Upper lobe of right lung (tissue), 1 donor: Measurements from ENCODE around the gene PTPN3. TPM values are rescaled to one million over a fixed set of nuclear protein-coding genes. Genes with fewer than 3 reads are reported as not detected.

Source experiments
- ATAC-seq: fragments of 200-7000 bp; cut with Tn5 transposase; one replicate; pipeline ENCODE4 v1.9.1; 2020; ENCODE audit warnings: mild to moderate bottlenecking, moderate library complexity
- DNase-seq: peaks from one replicate; pipeline ENCODE4 v3.0.0-alpha.2; 2020
- H3K27ac ChIP-seq: fragments of 200-600 bp; one replicate; pipeline ENCODE4 v1.8.0; 2022
- H3K27me3 ChIP-seq: fragments of 200-600 bp; one replicate; pipeline ENCODE4 v1.8.0; 2022; ENCODE audit warnings: mild to moderate bottlenecking
- H3K36me3 ChIP-seq: fragments of 200-600 bp; one replicate; pipeline ENCODE4 v1.8.0; 2022
- H3K4me1 ChIP-seq: fragments of 200-600 bp; one replicate; pipeline ENCODE4 v1.8.0; 2022
- H3K4me3 ChIP-seq: fragments of 200-600 bp; one replicate; pipeline ENCODE4 v1.8.0; 2022; ENCODE audit warnings: mild to moderate bottlenecking
- H3K9me3 ChIP-seq: fragments of 200-600 bp; one replicate; pipeline ENCODE4 v1.8.0; 2022
- intact Hi-C: fragments of 100-400 bp; cut with DNase I; formaldehyde crosslinking; loops from one replicate; pipeline ENCODE4 v1.11.0; 2022
- total RNA-seq: library from RNA; stranded (reverse); fragmentation: NEBNext Ultra II Directional; extraction: Animal tissue kit (Norgen Biotek cat#: 25700); gene quantifications from one replicate; pipeline ENCODE4 v1.2.1, GENCODE V29; 2021
- TF ChIP-seq, protein P1 (sequence below): fragments of 200-600 bp; IDR thresholded peaks from one replicate; pipeline ENCODE4 v1.8.0; 2022; ENCODE audit warnings: antibody characterized with exemption
- donor health status: DM: no; HTN: yes; CAD: no; lungs with severe emphysema.

PTPN3 gene
- total RNA-seq, 1 donor from 2014 or later: 17.1 TPM

DNA sequence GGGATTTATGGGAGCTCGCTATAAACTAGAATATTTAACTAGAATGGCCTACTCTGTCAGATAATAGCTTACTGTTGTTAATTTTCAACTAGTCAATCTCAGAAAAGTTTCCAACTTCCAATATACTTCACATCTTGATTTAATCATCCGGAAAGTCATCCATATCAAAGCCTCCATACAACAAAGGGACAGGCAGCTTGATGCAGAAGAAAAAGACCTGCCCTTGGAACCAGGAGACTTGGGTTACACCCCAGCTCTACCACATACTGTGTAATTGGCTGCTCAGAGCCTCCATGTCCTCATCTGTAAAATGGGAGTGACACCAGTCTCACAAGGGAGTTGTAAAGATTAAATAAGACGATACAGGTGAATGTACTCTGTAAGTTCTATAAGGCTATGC lies 1.9 kb downstream of the PTPN3 start:
- no peak overlapping the region for H3K4me3 ChIP-seq
- H3K27ac ChIP-seq: no peak overlapping the region
- TF ChIP-seq, protein P1, sequence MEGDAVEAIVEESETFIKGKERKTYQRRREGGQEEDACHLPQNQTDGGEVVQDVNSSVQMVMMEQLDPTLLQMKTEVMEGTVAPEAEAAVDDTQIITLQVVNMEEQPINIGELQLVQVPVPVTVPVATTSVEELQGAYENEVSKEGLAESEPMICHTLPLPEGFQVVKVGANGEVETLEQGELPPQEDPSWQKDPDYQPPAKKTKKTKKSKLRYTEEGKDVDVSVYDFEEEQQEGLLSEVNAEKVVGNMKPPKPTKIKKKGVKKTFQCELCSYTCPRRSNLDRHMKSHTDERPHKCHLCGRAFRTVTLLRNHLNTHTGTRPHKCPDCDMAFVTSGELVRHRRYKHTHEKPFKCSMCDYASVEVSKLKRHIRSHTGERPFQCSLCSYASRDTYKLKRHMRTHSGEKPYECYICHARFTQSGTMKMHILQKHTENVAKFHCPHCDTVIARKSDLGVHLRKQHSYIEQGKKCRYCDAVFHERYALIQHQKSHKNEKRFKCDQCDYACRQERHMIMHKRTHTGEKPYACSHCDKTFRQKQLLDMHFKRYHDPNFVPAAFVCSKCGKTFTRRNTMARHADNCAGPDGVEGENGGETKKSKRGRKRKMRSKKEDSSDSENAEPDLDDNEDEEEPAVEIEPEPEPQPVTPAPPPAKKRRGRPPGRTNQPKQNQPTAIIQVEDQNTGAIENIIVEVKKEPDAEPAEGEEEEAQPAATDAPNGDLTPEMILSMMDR: no peak
- intact Hi-C loops: no loop called here
- ATAC-seq (no peak), DNase-seq (no peak)
- H3K36me3 ChIP-seq: no peaks in the 10 kb centered on the region
- H3K27me3 ChIP-seq: peaks cover 46% of the 10 kb centered on the region
- H3K9me3 ChIP-seq: no peaks in the 10 kb centered on the region
- no peaks in the 10 kb centered on the region for H3K4me1 ChIP-seq

- H3K27me3 ChIP-seq: peaks cover 24% of the 10 kb centered on the region
- H3K36me3 ChIP-seq: no peaks in the 10 kb centered on the region
- no peaks in the 10 kb centered on the region for H3K4me1 ChIP-seq
- DNase-seq (no peak), ATAC-seq (no peak)
- TF ChIP-seq, protein P1: no peak
- intact Hi-C loops: no loop called here
- H3K9me3 ChIP-seq: no peaks in the 10 kb centered on the region
- H3K27ac ChIP-seq: no peak overlapping the region
- H3K4me3 ChIP-seq: no peak overlapping the region
These were observed 4.5 kb downstream of the PTPN3 start for GRCh38 chr9:109493648-109494047.

- ATAC-seq (no peak), DNase-seq (no peak)
- H3K9me3 ChIP-seq: no peaks in the 10 kb centered on the region
- H3K27me3 ChIP-seq: peaks cover 11% of the 10 kb centered on the region
- no peak overlapping the region for H3K4me3 ChIP-seq
- intact Hi-C loops: no loop called here
- no peak overlapping the region for H3K27ac ChIP-seq
- TF ChIP-seq, protein P1: no peak
- no peaks in the 10 kb centered on the region for H3K36me3 ChIP-seq
- no peaks in the 10 kb centered on the region for H3K4me1 ChIP-seq
These were observed 6.5 kb downstream of the PTPN3 start for GRCh38 chr9:109491590-109491989.

GRCh38 chr9:109488791-109489492 lies 9.2 kb downstream of the PTPN3 start:
- intact Hi-C loops: no loop called here
- H3K4me1 ChIP-seq: no peaks in the 10 kb centered on the region
- no peaks in the 10 kb centered on the region for H3K36me3 ChIP-seq
- TF ChIP-seq, protein P1: no peak
- DNase-seq (no peak), ATAC-seq (peak; percentile 34)
- H3K4me3 ChIP-seq: no peak overlapping the region
- no peaks in the 10 kb centered on the region for H3K9me3 ChIP-seq
- H3K27me3 ChIP-seq: no peaks in the 10 kb centered on the region
- no peak overlapping the region for H3K27ac ChIP-seq

DNA sequence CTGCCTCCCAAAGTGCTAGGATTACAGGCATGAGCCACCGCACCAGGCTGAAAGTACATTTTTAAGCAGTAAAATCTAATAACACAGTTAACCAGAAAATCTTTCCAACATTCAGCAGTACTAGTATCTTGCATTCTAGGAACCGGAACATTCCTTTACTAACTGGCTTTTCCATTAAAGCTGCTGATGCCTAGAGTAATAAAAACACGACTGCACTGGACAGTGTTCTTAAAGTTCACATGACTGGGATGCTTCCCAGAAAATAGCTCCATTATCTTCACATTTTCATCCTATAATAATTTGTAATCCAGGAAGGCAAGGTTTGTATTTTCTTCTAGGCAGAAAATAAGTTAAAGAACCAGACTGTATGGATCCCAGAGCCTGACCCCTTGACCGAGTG lies 9.8 kb downstream of the PTPN3 start:
- Histone ChIP-seq H3K27me3 (no peaks in the 10 kb centered on the region), H3K4me1 (no peaks in the 10 kb centered on the region), H3K9me3 (no peaks in the 10 kb centered on the region), H3K27ac (no peak overlapping the region), H3K36me3 (no peaks in the 10 kb centered on the region), H3K4me3 (no peak overlapping the region)
- DNase-seq (no peak), ATAC-seq (no peak)
- intact Hi-C loops: no loop called here
- TF ChIP-seq, protein P1: no peak

GRCh38 chr9:109487247-109487646 lies 10.9 kb downstream of the PTPN3 start:
- ATAC-seq (no peak), DNase-seq (no peak)
- intact Hi-C loops: no loop called here
- Histone ChIP-seq H3K4me3 (no peak overlapping the region), H3K27me3 (no peaks in the 10 kb centered on the region), H3K9me3 (no peaks in the 10 kb centered on the region), H3K4me1 (no peaks in the 10 kb centered on the region), H3K36me3 (no peaks in the 10 kb centered on the region), H3K27ac (no peak overlapping the region)
- TF ChIP-seq, protein P1: no peak
